ENCODE results near the gene LARGE1.

Gene LARGE1

GRCh38 chr22:33656808-33657628, 263.3 kb downstream of the LARGE1 start:
- no peak overlapping the region for H3K27ac ChIP-seq (ENCODE audit: low read length)
- H3K36me3 ChIP-seq (ENCODE audit: control insufficient read depth in 1 of 2, insufficient read depth in 2 of 2, low read length in 2 of 2): peaks cover 0 to 6% of the 10 kb centered on the region in 2 donors
- peaks cover 0 to 16% of the 10 kb centered on the region in 2 donors for H3K4me1 ChIP-seq (ENCODE audit: control insufficient read depth in 1 of 2, insufficient read depth in 2 of 2, low read length in 2 of 2)
- no peaks in the 10 kb centered on the region for H3K9me3 ChIP-seq (ENCODE audit: control insufficient read depth in 1 of 2, low read length in 2 of 2)
- H3K27me3 ChIP-seq (ENCODE audit: low read depth, low read length): no peaks in the 10 kb centered on the region
- H3K4me3 ChIP-seq (ENCODE audit: low read depth in 1 of 2, low read length in 2 of 2): no peak overlapping the region

GRCh38 chr22:33654173-33654895, 265.9 kb downstream of the LARGE1 start:
- H3K9me3 ChIP-seq (ENCODE audit: control insufficient read depth in 1 of 2, low read length in 2 of 2): no peaks in the 10 kb centered on the region
- no peaks in the 10 kb centered on the region for H3K27me3 ChIP-seq (ENCODE audit: low read depth, low read length)
- H3K27ac ChIP-seq (ENCODE audit: low read length): no peak overlapping the region
- peaks cover 0 to 16% of the 10 kb centered on the region in 2 donors for H3K36me3 ChIP-seq (ENCODE audit: control insufficient read depth in 1 of 2, insufficient read depth in 2 of 2, low read length in 2 of 2)
- peaks cover 0 to 16% of the 10 kb centered on the region in 2 donors for H3K4me1 ChIP-seq (ENCODE audit: control insufficient read depth in 1 of 2, insufficient read depth in 2 of 2, low read length in 2 of 2)
- H3K4me3 ChIP-seq (ENCODE audit: low read depth in 1 of 2, low read length in 2 of 2): no peak overlapping the region

GRCh38 chr22:33653532-33654063, 266.7 kb downstream of the LARGE1 start:
- Histone ChIP-seq H3K36me3 (ENCODE audit: control insufficient read depth in 1 of 2, insufficient read depth in 2 of 2, low read length in 2 of 2) (peaks cover 0 to 17% of the 10 kb centered on the region in 2 donors), H3K27ac (ENCODE audit: low read length) (no peak overlapping the region)

GRCh38 chr22:33652615-33653014, 267.7 kb downstream of the LARGE1 start:
- H3K4me1 ChIP-seq (ENCODE audit: control insufficient read depth in 1 of 2, insufficient read depth in 2 of 2, low read length in 2 of 2): peaks cover 0 to 6% of the 10 kb centered on the region in 2 donors
- no peaks in the 10 kb centered on the region for H3K9me3 ChIP-seq (ENCODE audit: control insufficient read depth in 1 of 2, low read length in 2 of 2)
- no peaks in the 10 kb centered on the region for H3K27me3 ChIP-seq (ENCODE audit: low read depth, low read length)
- H3K27ac ChIP-seq (ENCODE audit: low read length): no peak overlapping the region
- H3K4me3 ChIP-seq (ENCODE audit: low read depth in 1 of 2, low read length in 2 of 2): no peak overlapping the region
- peaks cover 0 to 18% of the 10 kb centered on the region in 2 donors for H3K36me3 ChIP-seq (ENCODE audit: control insufficient read depth in 1 of 2, insufficient read depth in 2 of 2, low read length in 2 of 2)

More at GRCh38 chr22:33653532-33654063, 266.7 kb downstream of the LARGE1 start:
- H3K4me3 ChIP-seq (ENCODE audit: low read depth in 1 of 2, low read length in 2 of 2): no peak overlapping the region
- H3K9me3 ChIP-seq (ENCODE audit: control insufficient read depth in 1 of 2, low read length in 2 of 2): no peaks in the 10 kb centered on the region
- peaks cover 0 to 11% of the 10 kb centered on the region in 2 donors for H3K4me1 ChIP-seq (ENCODE audit: control insufficient read depth in 1 of 2, insufficient read depth in 2 of 2, low read length in 2 of 2)
- H3K27me3 ChIP-seq (ENCODE audit: low read depth, low read length): no peaks in the 10 kb centered on the region

- H3K4me3 ChIP-seq (ENCODE audit: low read depth in 1 of 2, low read length in 2 of 2): no peak overlapping the region
- H3K27ac ChIP-seq (ENCODE audit: low read length): no peak overlapping the region
- H3K4me1 ChIP-seq (ENCODE audit: control insufficient read depth in 1 of 2, insufficient read depth in 2 of 2, low read length in 2 of 2): no peaks in the 10 kb centered on the region
- H3K9me3 ChIP-seq (ENCODE audit: control insufficient read depth in 1 of 2, low read length in 2 of 2): peaks cover 0 to 2% of the 10 kb centered on the region in 2 donors
- no peaks in the 10 kb centered on the region for H3K27me3 ChIP-seq (ENCODE audit: low read depth, low read length)
- H3K36me3 ChIP-seq (ENCODE audit: control insufficient read depth in 1 of 2, insufficient read depth in 2 of 2, low read length in 2 of 2): peaks cover 0 to 18% of the 10 kb centered on the region in 2 donors
Measured at GRCh38 chr22:33650244-33650643, 270.0 kb downstream of the LARGE1 start.

GRCh38 chr22:33648478-33648877, 271.8 kb downstream of the LARGE1 start:
- H3K9me3 ChIP-seq (ENCODE audit: control insufficient read depth in 1 of 2, low read length in 2 of 2): peaks cover 0 to 2% of the 10 kb centered on the region in 2 donors
- no peak overlapping the region for H3K4me3 ChIP-seq (ENCODE audit: low read depth in 1 of 2, low read length in 2 of 2)
- H3K4me1 ChIP-seq (ENCODE audit: control insufficient read depth in 1 of 2, insufficient read depth in 2 of 2, low read length in 2 of 2): no peaks in the 10 kb centered on the region
- H3K27ac ChIP-seq (ENCODE audit: low read length): no peak overlapping the region
- no peaks in the 10 kb centered on the region for H3K27me3 ChIP-seq (ENCODE audit: low read depth, low read length)
- peaks cover 0 to 18% of the 10 kb centered on the region in 2 donors for H3K36me3 ChIP-seq (ENCODE audit: control insufficient read depth in 1 of 2, insufficient read depth in 2 of 2, low read length in 2 of 2)

- H3K4me3 ChIP-seq (ENCODE audit: low read depth in 1 of 2, low read length in 2 of 2): no peak overlapping the region
- H3K4me1 ChIP-seq (ENCODE audit: control insufficient read depth in 1 of 2, insufficient read depth in 2 of 2, low read length in 2 of 2): no peaks in the 10 kb centered on the region
- H3K27me3 ChIP-seq (ENCODE audit: low read depth, low read length): no peaks in the 10 kb centered on the region
- no peak overlapping the region for H3K27ac ChIP-seq (ENCODE audit: low read length)
- peaks cover 5 to 12% of the 10 kb centered on the region in 2 donors for H3K36me3 ChIP-seq (ENCODE audit: control insufficient read depth in 1 of 2, insufficient read depth in 2 of 2, low read length in 2 of 2)
- peaks cover 0 to 2% of the 10 kb centered on the region in 2 donors for H3K9me3 ChIP-seq (ENCODE audit: control insufficient read depth in 1 of 2, low read length in 2 of 2)
Measured at GRCh38 chr22:33640900-33641299, 279.4 kb downstream of the LARGE1 start.

- Histone ChIP-seq H3K9me3 (ENCODE audit: control insufficient read depth in 1 of 2, low read length in 2 of 2) (no peaks in the 10 kb centered on the region), H3K27me3 (ENCODE audit: low read depth, low read length) (no peaks in the 10 kb centered on the region), H3K4me3 (ENCODE audit: low read depth in 1 of 2, low read length in 2 of 2) (no peak overlapping the region), H3K36me3 (ENCODE audit: control insufficient read depth in 1 of 2, insufficient read depth in 2 of 2, low read length in 2 of 2) (peaks cover 5 to 15% of the 10 kb centered on the region in 2 donors), H3K4me1 (ENCODE audit: control insufficient read depth in 1 of 2, insufficient read depth in 2 of 2, low read length in 2 of 2) (no peaks in the 10 kb centered on the region), H3K27ac (ENCODE audit: low read length) (no peak overlapping the region)
Measured at GRCh38 chr22:33639588-33640254, 280.6 kb downstream of the LARGE1 start.

GRCh38 chr22:33635766-33636165, 284.5 kb downstream of the LARGE1 start:
- Histone ChIP-seq H3K27ac (ENCODE audit: low read length) (no peak overlapping the region), H3K36me3 (ENCODE audit: control insufficient read depth in 1 of 2, insufficient read depth in 2 of 2, low read length in 2 of 2) (peaks cover 5 to 13% of the 10 kb centered on the region in 2 donors), H3K4me1 (ENCODE audit: control insufficient read depth in 1 of 2, insufficient read depth in 2 of 2, low read length in 2 of 2) (no peaks in the 10 kb centered on the region), H3K9me3 (ENCODE audit: control insufficient read depth in 1 of 2, low read length in 2 of 2) (no peaks in the 10 kb centered on the region), H3K4me3 (ENCODE audit: low read depth in 1 of 2, low read length in 2 of 2) (no peak overlapping the region), H3K27me3 (ENCODE audit: low read depth, low read length) (no peaks in the 10 kb centered on the region)

GRCh38 chr22:33631777-33632176, 288.5 kb downstream of the LARGE1 start:
- no peaks in the 10 kb centered on the region for H3K9me3 ChIP-seq (ENCODE audit: control insufficient read depth in 1 of 2, low read length in 2 of 2)
- no peaks in the 10 kb centered on the region for H3K27me3 ChIP-seq (ENCODE audit: low read depth, low read length)
- no peak overlapping the region for H3K4me3 ChIP-seq (ENCODE audit: low read depth in 1 of 2, low read length in 2 of 2)
- H3K36me3 ChIP-seq (ENCODE audit: control insufficient read depth in 1 of 2, insufficient read depth in 2 of 2, low read length in 2 of 2): peaks cover 0 to 4% of the 10 kb centered on the region in 2 donors
- H3K4me1 ChIP-seq (ENCODE audit: control insufficient read depth in 1 of 2, insufficient read depth in 2 of 2, low read length in 2 of 2): no peaks in the 10 kb centered on the region
- no peak overlapping the region for H3K27ac ChIP-seq (ENCODE audit: low read length)

GRCh38 chr22:33625959-33626358, 294.3 kb downstream of the LARGE1 start:
- no peaks in the 10 kb centered on the region for H3K27me3 ChIP-seq (ENCODE audit: low read depth, low read length)
- peaks cover 8 to 11% of the 10 kb centered on the region in 2 donors for H3K36me3 ChIP-seq (ENCODE audit: control insufficient read depth in 1 of 2, insufficient read depth in 2 of 2, low read length in 2 of 2)
- no peaks in the 10 kb centered on the region for H3K4me1 ChIP-seq (ENCODE audit: control insufficient read depth in 1 of 2, insufficient read depth in 2 of 2, low read length in 2 of 2)
- H3K4me3 ChIP-seq (ENCODE audit: low read depth in 1 of 2, low read length in 2 of 2): no peak overlapping the region
- no peaks in the 10 kb centered on the region for H3K9me3 ChIP-seq (ENCODE audit: control insufficient read depth in 1 of 2, low read length in 2 of 2)
- no peak overlapping the region for H3K27ac ChIP-seq (ENCODE audit: low read length)
